BE2C (cell line): ENCODE data around the gene TCF3.

Experiments
- DNase-seq: peaks from one replicate; pipeline ENCODE4 v3.0.0-alpha.2; 2020
- H3K27me3 ChIP-seq: fragments of 250-450 bp; sonication (Bioruptor Pico); 2 replicates; pipeline ENCODE4 v1.5.1; 2020; ENCODE audit warnings: mild to moderate bottlenecking
- H3K36me3 ChIP-seq: fragments of 250-450 bp; sonication (Bioruptor Pico); 2 replicates; pipeline ENCODE4 v1.5.1; 2020; ENCODE audit warnings: mild to moderate bottlenecking
- H3K4me1 ChIP-seq: fragments of 250-450 bp; sonication (Bioruptor Pico); 2 replicates; pipeline ENCODE4 v1.5.1; 2020
- H3K4me3 ChIP-seq: 2 replicates; pipeline ENCODE4 v1.5.1; 2011; ENCODE audit warnings: low read depth, low read length
- H3K9me3 ChIP-seq: fragments of 250-450 bp; sonication (Bioruptor Pico); 2 replicates; pipeline ENCODE4 v1.5.1; 2020
- CTCF ChIP-seq: IDR thresholded peaks from 2 replicates; pipeline ENCODE4 v1.5.1; 2012; ENCODE audit warnings: mild to moderate bottlenecking, low read depth, low read length

The TCF3 gene

GRCh38 chr19:1611353-1611752, 41.1 kb downstream of the TCF3 start:
- H3K4me3 ChIP-seq, result no peak overlapping the region
- DNase-seq, result no peak
- H3K36me3 ChIP-seq, result peaks cover 44% of the 10 kb centered on the region
- H3K9me3 ChIP-seq, result no peaks in the 10 kb centered on the region
- TF ChIP-seq CTCF, result no peak
- no peaks in the 10 kb centered on the region for H3K4me1 ChIP-seq
- no peaks in the 10 kb centered on the region for H3K27me3 ChIP-seq

GRCh38 chr19:1610579-1610978, 41.8 kb downstream of the TCF3 start:
- H3K4me3 ChIP-seq, result no peak overlapping the region
- H3K27me3 ChIP-seq, result no peaks in the 10 kb centered on the region
- no peaks in the 10 kb centered on the region for H3K9me3 ChIP-seq
- DNase-seq, result no peak
- TF ChIP-seq CTCF, result no peak
- H3K36me3 ChIP-seq, result peaks cover 36% of the 10 kb centered on the region
- no peaks in the 10 kb centered on the region for H3K4me1 ChIP-seq

GRCh38 chr19:1609680-1610474, 42.5 kb downstream of the TCF3 start:
- H3K27me3 ChIP-seq, result no peaks in the 10 kb centered on the region
- no peak for DNase-seq
- H3K4me1 ChIP-seq, result no peaks in the 10 kb centered on the region
- peaks cover 29% of the 10 kb centered on the region for H3K36me3 ChIP-seq
- TF ChIP-seq CTCF, result no peak
- no peak overlapping the region for H3K4me3 ChIP-seq
- no peaks in the 10 kb centered on the region for H3K9me3 ChIP-seq

- H3K4me3 ChIP-seq, result no peak overlapping the region
- H3K27me3 ChIP-seq, result no peaks in the 10 kb centered on the region
- no peak for DNase-seq
- H3K4me1 ChIP-seq, result no peaks in the 10 kb centered on the region
- no peaks in the 10 kb centered on the region for H3K9me3 ChIP-seq
- H3K36me3 ChIP-seq, result peaks cover 21% of the 10 kb centered on the region
- no peak for TF ChIP-seq CTCF
Observed at GRCh38 chr19:1609103-1609396, 43.4 kb downstream of the TCF3 start.

- Histone ChIP-seq H3K4me1 (no peaks in the 10 kb centered on the region), H3K36me3 (peaks cover 19% of the 10 kb centered on the region), H3K27me3 (no peaks in the 10 kb centered on the region), H3K4me3 (no peak overlapping the region), H3K9me3 (no peaks in the 10 kb centered on the region)
- TF ChIP-seq CTCF, result no peak
- peak; percentile 45 for DNase-seq
Observed at GRCh38 chr19:1608359-1609102, 43.9 kb downstream of the TCF3 start.

- TF ChIP-seq CTCF, result no peak
- no peaks in the 10 kb centered on the region for H3K9me3 ChIP-seq
- H3K4me3 ChIP-seq, result peak overlapping the region; percentile 66
- no peaks in the 10 kb centered on the region for H3K27me3 ChIP-seq
- DNase-seq, result no peak
- H3K4me1 ChIP-seq, result no peaks in the 10 kb centered on the region
- peaks cover 14% of the 10 kb centered on the region for H3K36me3 ChIP-seq
Observed at GRCh38 chr19:1606138-1606651, 46.2 kb downstream of the TCF3 start.
